Tibial nerve (tissue), 3 donors: Measurements from ENCODE around the gene AKAP3.

ENCODE experiments used
- CTCF ChIP-seq, 5 experiments: fragments of 200-600 bp in 3 of 5; fragments of 450-650 bp in 2 of 5; sonication (generic) in 3 of 5; IDR thresholded peaks; one replicate each; pipeline ENCODE4 v1.5.1; 2016 to 2019; ENCODE audit warnings: antibody characterized with exemption in 5 of 5, mild to moderate bottlenecking in 3 of 5, moderate library complexity in 2 of 5
- POLR2A ChIP-seq, 2 donors: fragments of 450-650 bp; IDR thresholded peaks; one replicate each; pipeline ENCODE4 v1.6.1; 2017; ENCODE audit warnings: antibody characterized with exemption in 2 of 2, mild to moderate bottlenecking in 2 of 2, moderate library complexity in 2 of 2

GRCh38 chr12:4665236-4665635 lies 16.4 kb upstream of the AKAP3 start:
- TF ChIP-seq POLR2A (IDR thresholded peaks at IDR 0.05) (no peak), CTCF (IDR thresholded peaks at IDR 0.05) (no peak)
